Endometrium (tissue), 2 donors: ENCODE measurements around the gene WDCP.
"Not testable (repeated sequence)": the region's sequence is repeated elsewhere in the genome, so short reads cannot be mapped to it uniquely, and the experiment has no call there.

Experiments used
- FAIRE-seq: peaks from 2 replicates; lab custom pipeline; 2012; peaks lifted over from hg19 to GRCh38; lab: Jason Lieb, UNC
- donor health status: control.
- donor health status: control.

The WDCP gene

DNA sequence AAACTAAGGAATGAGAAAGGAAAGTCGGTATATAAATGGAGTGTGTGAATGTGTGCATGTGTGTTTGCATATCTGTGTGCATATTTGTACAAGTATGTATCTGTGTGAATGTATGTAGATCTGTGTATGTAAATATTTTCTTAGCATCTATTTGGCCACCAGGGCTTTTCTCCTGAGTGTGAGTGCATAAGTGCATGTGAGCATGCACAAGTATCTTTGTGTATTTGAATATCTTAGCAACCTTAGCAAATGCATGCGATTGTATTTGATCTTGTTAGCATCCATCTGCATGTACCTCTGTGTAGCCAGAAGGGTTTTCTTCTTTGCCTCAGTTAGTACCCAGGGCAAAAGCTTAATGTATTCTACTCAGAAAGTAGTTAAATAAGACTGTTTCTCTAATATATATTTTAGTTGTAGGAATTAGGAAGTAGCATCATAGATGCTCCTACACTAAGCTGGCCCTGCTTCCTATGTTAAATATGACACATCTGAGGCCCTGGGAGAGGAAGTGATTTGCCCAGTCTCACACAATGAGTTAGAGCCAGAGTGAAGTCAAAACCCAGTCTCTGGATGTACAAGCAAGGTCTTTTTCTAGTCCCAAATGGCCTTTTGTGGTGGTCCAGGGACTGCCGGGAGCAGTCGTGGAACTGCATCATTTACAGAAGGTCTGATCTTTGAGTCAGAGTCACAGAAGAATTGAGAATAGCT lies 11.5 kb upstream of the WDCP start:
- no peak for FAIRE-seq

DNA sequence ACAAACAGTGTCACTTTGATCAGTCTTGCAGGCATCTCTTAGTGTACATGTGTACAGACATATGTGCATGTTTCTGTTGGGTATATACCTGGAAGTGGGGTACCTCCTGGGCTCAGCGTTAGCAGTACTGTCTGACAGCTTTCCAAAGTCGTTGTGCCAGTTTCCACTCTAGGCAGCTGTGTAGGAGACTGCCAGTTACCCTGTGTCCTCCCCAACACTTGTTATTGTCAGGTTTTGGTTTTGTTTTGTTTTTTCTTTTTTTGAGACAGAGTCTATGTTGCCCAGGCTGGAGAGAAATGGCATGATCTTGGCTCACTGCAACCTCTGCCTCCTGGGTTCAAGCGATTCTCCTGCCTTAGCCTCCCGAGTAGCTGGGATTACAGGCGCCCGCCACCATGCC lies 8.6 kb upstream of the WDCP start:
- FAIRE-seq: no peak

DNA sequence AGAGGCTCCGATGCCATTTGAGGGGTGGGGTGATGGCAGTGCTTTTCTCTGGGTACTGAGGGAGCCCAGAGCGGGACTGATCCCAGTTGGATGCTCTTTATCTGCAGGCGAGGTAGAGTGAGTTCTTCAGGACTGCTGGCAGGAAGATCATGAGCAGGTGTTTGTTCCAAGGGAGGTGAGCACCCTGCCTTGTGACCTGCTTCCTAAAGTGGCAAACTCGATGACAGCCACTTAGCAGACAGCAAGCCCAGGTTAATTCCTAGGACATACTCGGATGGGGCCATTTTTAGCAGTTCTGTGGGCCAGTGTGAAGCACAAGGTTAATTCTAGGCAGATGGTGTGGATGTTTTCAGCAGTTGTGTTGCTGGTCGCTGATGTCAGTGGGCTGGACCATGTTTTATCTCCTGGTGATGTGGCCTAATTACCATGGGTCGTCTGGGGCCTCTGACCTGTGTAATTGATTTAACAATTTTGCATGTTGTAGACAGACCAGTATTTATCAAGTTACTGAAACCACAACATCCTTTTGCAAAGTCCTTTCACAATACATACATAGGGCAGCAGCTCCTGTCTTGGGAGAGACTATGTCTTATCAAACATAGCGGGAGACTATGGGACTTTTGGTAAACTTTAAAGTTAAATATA lies 7.3 kb upstream of the WDCP start:
- no peak for FAIRE-seq

DNA sequence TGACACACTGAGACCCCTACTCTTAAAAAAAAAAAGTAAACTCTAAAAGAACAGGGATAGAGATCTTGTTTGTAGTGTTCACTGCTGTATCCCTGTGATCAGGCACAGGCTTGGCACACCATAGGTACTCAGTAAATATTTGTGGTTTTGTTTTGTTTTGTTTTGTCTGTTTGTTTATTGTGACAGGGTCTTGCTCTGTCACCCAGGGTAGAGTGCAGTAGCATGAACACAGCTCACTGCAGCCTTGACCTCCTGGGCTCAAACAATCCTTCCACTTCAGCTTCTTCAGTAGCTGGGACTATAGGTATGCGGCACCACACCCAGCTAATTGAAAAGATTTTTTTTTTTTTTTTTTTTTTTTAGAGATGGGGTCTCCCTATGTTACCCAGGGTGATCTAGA lies 5.8 kb upstream of the WDCP start:
- FAIRE-seq: no peak

DNA sequence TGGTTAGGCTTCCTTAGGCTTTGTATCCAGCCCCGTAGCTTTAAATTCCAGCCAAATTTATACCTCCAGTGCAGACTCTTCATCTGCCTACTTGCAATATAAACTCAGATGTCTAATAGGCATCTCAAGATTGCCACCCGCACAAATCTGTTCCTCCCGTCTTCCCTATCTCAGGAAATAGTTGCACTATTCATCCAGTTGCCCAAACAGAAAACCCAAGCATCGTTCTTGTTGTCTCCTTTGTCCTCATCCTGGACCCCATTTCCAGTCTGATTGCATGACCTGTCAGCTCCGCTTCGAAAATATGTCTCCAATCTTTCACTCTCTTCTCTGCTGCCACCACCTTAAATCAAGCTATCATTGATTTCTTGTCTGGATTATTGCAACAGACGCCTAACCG lies 4.6 kb upstream of the WDCP start:
- FAIRE-seq: no peak

DNA sequence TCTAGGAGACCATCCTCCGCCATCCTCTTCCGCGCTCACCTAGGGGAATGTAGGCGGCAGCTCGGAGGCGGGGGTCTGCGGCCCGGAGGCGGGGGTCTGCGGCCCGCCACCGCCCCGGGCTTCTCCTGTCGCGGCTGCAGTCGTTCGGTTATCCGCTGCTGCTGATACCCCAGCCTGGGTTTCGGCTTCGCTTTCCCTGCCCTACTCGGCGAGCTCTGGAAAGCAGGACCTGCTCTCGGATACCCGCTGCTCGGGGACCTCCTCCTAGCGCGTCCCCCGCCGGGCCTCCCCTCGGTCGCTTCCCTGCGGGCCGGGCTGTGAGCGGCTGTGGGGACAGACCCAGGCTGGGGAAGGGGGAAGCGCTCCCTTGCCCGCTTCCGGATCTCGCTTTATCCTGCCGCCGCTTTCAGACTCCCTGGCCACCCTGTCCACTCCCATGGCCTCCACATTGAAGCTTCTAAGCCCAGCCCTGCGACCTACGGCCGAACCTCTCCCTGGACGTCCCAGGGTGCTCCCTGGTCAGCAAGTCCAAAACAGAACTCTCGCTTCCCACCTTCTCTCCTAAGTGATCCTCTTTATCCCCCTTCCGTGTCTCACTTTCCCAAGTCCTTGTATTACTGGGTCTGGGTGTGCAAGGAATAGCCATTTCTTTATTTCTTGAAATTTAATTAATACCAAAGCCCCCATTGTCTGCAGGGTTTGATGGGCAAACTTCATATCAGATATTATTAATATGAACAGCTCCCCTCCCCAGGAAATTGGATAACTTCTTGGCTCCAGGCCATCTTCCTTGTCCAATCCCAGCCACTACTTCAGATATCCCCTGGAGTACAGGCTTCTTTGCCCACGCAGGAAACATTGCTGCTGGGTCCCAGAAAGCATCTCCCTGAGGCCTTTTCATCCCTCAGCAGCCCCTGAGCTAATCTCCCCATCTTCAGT lies 3.1 kb upstream of the WDCP start:
- FAIRE-seq: no peak

DNA sequence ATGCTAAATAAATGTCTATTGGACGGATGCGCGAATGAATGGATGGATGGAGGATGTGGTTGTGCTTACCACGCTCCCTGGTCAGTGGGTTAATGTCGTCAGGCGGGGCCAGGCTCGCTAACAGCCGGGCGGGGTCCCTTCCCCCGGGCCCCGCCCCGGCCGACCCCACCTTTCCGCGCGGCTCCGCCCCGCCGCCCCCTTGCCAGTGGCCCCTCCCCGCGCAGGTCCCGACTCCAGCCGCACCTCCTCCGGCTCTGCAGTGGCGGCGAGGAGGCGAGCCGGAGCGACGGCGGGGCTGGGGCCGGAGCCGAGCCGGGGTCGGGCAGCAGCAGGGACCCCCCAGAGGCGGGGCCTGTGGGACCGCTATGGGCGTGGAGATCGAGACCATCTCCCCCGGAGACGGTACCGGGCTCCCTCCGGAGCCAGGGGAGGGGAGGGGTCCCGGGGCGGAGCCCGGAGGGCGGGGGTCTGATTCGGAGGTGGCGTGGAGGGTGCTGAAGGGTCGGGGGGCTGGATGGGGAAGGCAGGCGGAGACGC lies 2.4 kb upstream of the WDCP start, which contains the start of gene FKBP1B:
FKBP1B (plus strand) TSS at position 257 of the 537 bp plus-strand sequence; CDS start at position 366, 109 bp downstream.
- no peak for FAIRE-seq

DNA sequence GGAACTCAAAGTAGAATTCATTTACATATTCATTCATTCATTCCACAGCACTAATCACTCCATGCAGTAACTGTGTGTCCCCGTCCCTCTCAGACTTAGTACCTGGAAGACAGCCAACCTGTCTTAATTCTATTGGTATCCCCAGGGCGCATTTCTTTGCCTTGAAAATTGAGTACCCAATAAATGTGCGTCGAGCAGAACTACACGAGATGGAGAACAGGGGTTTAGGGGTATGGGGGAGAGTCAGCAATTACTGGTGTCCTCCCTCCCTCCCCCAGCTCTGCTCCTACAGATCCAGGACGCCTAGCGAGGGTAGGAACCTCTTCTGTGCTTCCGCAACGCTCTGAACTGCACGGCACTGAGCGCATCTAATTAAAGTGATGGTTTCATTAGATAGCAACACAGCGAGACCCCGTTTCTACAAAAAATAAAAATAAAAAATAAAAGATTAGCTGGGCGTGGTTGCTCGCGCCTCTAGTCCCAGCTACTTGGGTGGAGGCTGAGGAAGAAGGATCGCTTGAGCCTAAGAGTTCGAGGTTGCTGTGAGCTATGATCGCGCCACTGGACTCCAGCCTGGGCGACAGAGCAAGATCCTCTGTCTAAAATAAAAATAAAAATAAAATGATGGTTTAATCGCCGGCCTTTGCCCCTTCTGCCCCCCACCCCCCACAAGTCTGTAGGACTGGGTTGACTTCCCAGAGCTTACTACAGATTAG lies 1.7 kb upstream of the WDCP start:
- no peak for FAIRE-seq

DNA sequence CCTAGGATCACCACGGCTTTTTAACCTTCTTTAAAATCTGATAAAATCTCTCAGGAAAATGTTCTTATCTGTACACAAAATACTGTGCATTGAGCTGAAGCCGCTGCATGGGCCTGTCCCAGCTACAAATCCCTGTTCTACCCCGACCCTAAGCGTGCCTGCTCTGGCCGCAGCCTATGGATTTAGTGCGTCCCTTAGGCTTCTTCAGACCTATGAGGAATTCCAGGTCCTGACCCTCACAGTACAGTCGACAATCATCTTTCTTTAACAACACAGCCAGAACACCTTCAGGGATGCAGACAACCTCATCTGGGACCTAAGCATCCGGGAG lies 477 bp upstream of the WDCP start:
- FAIRE-seq: no peak

DNA sequence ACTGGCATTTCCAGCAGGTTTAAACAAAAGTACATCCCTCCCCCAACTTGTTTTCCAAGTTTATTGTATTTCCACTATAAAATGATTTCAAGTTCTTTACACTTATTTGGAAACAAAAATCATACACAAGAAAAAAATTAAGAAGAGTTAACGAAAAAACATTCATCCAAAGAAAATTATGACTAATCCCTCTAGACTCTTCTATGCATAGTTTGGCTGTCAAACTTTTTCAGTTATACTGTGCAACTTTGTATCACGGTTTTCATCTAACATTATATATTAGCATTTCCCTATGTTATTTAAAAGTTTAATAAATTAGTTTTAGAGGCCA lies 627 bp downstream of the WDCP start:
- no peak for FAIRE-seq

DNA sequence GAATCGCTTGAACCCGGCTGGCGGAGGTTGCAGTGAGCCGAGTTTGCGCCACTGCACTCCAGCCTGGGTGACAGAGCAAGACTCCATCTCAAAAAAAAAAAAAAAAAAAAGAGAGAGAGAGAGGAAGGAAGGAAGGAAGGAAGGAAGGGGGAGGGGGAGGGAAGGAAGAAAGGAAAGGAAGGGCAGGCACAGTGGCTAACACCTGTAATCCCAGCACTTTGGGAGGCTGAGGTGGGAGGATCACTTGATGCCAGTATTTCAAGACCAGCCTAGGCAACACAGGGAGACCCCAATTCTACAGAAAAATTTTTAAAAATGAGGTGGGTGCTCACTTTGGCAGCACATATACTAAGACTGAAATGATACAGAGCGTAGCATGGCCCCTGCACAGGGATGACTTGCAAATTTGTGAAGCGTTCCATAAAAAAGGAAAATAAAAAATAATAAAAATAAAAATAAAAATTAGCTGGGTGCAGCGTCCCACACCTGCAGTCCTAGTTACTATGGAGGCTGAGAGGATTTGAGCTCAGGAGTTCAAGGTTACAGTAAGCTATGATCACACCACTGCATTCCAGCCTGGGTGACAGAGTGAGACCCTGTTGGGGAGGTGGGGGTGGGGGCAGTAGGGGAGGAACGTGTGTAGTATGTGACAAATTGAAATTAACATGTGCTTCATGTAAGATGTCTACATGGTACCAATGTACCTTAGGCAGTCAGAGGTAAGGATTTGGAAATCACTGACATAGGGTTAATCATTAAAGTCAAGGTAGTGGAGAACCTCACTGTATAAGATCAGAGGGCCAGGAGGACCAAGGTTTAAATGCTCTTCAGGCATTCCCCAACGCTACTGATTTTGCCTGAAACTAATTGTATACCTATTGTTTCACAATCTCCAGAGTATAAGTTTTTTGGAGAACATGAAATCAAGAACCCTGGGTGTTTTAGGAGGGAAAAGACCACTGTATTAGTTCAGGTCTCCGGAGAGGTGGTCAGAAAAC lies 1.4 kb downstream of the WDCP start:
- FAIRE-seq: no peak

DNA sequence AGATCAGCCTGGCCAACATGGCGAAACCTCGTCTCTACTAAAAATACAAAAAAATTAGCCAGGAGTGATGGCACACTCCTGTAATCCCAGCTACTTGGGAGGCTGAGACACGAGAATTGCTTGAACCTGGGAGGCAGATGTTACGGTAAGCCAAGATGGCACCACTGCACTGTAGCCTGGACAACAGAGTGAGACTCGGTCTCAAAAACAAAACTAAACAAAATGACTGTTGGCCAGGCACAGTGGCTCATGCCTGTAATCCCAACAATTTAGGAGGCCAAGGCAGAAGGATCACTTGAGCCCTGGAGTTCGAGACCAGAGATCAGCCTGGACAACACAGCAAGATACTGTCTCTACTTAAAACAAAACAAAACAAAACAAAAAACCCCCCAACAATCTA lies 4.1 kb downstream of the WDCP start:
- FAIRE-seq: not testable (repeated sequence)

DNA sequence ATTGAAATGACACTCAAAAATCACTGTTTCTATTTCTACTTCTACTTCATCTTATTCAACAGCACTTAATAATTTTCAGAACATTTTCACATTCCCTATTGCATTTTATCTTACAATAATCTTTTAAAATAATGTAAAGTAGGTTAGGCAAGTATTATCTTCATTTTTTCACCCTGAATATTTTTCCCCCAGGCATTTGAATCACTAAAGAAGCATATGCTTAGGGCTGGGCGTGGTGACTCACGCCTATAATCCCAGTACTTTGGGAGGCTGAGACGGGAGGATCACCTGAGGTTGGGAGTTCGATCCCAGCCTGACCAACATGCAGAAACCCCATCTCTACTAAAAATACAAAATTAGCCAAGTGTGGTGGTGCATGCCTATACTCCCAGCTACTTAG lies 6.7 kb downstream of the WDCP start:
- no peak for FAIRE-seq

DNA sequence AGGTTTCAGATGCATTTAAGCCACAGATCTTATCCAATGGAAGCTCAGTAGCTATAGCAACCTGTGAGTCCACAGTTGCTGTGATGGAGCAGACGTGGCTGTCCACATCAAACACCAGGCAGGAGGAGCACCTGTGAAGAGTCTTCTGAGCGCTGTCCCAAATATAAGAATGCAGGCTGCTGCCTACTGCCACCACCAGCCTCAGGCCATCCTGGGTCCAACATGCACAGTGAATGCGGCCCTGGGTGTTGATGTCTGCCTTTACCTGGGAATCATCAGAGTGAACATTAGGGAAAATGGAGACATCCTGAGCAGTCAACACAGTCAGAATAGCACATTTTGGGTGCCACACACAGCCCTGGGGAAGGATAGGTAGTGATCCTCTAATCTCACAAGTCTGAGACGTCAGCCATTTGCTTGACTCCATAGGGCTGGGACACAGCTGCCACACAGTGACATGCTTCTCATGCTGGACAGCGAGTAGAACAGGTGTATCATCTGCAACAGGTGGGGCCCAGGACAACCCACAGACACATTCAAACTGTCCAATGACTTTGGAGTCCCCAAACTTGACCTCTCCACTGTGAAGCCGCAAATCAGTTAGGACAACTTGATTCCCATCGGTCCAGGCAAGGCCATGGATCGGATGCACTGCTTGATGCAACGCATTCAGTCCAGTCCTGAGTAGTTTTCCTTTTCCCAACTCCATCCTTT lies 8.2 kb downstream of the WDCP start:
- no peak for FAIRE-seq

DNA sequence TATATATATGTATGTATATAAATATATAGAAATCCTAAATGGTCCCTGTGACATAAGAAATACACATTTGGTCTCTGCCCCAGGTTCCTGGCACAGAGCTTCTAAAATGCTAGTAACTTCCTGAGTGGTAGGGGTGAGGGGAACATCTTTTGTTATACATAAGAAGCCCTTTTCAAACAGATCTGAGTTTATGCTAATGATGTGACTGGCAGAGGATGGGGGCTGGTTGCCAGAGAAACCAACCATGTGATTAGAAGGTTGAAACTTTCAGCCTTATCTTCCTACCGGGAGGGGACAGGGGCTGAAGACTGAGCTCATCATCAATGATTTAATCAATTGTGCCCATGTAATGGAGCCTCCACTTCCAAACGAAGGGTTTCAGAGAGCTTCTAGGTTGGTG lies 21.0 kb downstream of the WDCP start:
- no peak for FAIRE-seq

DNA sequence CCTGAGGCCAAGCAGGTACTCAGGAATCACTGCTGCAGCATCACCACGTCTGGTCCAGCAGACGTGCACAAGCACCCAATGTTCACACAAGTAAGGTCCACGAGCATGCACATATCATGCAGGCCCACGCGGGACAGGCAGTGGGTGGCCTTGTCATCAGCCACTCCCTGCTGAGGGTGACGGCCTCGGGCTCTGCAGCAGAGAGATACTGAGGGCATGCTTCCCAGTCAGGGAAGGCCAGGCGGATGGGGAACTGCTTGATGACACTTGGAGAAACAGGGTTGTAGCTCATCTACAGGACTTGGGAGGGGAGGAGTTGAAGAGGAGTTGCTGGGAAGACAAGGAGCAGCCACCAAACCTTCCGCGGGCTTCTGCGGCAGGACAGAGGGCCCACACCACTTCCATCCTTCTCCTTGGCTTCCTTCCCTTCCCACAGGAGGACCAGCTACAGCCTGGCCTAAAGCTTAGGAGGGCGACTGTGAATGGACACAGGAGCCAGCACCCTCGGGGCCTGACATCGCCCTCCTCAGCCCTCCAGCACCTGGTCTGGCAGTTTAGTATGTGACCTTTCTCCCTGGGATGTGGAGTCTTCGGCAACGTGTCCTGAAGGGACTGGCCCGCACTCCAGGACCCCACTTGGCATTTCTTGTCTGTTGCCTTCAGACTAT lies 22.1 kb downstream of the WDCP start:
- FAIRE-seq: no peak

DNA sequence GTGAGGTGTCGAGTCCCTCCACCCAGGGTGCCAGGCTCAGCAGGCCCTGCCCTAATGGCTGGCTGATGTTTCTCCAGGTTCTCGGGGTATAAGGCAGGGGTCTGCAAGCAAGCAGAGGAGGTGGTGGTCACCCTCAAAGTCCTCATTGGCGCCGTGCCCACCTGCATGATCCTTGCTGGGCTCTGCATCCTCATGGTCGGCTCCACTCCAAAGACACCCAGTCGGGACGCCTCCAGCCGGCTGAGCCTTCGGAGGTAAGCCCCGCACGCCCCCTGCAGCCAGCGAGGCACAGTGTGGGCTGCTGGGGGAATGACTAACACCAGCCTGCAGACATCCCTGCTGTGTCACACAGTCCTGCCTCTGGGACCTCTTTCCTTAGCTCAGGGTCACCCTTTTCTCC lies 23.2 kb downstream of the WDCP start:
- FAIRE-seq: no peak

DNA sequence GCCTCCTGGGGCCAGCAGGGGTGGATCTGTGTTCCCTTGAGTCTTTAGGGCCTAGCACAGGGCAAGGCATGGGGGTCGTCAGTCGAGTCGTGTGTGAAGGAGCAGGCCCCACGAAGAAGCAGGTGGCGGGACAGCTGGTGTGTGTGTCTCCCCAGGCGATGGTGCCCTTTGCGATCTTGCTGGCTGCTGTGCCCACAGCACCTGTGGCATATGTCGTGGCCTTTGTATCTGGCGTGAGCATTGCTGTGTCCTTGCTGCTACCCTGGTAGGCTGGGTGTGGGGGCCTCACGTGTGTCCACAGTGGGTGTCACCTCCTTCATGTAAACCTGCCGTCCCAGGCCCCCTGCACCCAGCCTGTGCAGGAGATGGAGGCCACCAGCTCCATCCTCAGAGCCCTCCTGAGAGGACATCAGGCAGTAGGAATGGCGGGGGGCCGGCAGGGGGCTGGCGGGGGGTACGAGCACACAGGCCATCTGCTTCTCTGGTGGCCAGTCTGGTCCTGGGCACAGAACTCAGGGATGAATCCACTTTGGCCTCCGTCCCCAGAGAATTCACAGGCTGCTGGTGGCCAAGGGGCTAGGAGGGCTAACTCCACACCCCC lies 24.1 kb downstream of the WDCP start:
- no peak for FAIRE-seq

DNA sequence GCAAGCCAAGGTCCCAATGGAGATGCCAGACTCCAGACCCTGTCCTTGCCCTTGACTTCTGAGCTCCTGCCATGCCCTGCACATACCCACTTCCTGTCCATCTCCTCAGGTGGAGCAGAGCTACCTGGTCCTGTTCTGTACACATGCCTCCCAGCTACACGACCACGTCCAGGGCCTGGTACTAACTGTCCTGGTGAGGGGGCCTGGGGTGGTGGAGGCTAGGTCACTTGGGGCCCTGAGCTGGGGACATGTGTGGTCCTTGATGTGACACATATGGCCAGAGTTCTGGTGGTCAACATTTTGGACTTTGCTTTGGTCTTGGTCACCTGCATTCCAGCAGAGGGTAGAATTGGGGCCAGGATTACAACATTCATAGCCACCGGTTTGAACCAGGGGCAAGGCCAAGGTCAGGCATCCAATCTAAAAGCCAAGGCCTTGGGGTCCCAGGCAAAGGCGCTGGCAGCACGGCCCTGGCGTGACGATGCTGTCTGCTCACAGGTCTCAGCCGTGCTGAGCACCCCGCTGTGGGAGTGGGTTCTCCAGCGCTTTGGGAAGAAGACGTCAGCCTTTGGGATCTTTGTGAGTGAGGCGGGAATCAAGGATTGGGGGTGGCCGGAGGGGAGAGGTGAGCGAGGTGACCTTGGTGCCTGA lies 24.7 kb downstream of the WDCP start:
- FAIRE-seq: no peak
